Measurements from ENCODE around the gene INPP4A.

Gene INPP4A

GRCh38 chr2:98537390-98538126, 92.9 kb downstream of the INPP4A start:
- H3K4me3 ChIP-seq (ENCODE audit: low read depth, low read length) = no peak overlapping the region

GRCh38 chr2:98538280-98539041, 93.8 kb downstream of the INPP4A start:
- H3K4me3 ChIP-seq (ENCODE audit: low read depth, low read length) = no peak overlapping the region

- no peak overlapping the region for H3K4me3 ChIP-seq (ENCODE audit: low read depth, low read length)
These were observed 94.5 kb downstream of the INPP4A start for GRCh38 chr2:98539056-98539735.

- H3K4me3 ChIP-seq (ENCODE audit: low read depth, low read length) = no peak overlapping the region
These were observed 95.9 kb downstream of the INPP4A start for GRCh38 chr2:98540536-98540935.

GRCh38 chr2:98541489-98541888, 96.8 kb downstream of the INPP4A start:
- no peak overlapping the region for H3K4me3 ChIP-seq (ENCODE audit: low read depth, low read length)

- no peak overlapping the region for H3K4me3 ChIP-seq (ENCODE audit: low read depth, low read length)
These were observed 97.2 kb downstream of the INPP4A start for GRCh38 chr2:98541906-98542305.

GRCh38 chr2:98543214-98543613, 98.6 kb downstream of the INPP4A start:
- H3K4me3 ChIP-seq (ENCODE audit: low read depth, low read length) = no peak overlapping the region

GRCh38 chr2:98543842-98544241, 99.2 kb downstream of the INPP4A start:
- no peak overlapping the region for H3K4me3 ChIP-seq (ENCODE audit: low read depth, low read length)

- no peak overlapping the region for H3K4me3 ChIP-seq (ENCODE audit: low read depth, low read length)
These were observed 100.9 kb downstream of the INPP4A start for GRCh38 chr2:98545591-98545990.

- no peak overlapping the region for H3K4me3 ChIP-seq (ENCODE audit: low read depth, low read length)
These were observed 101.5 kb downstream of the INPP4A start for GRCh38 chr2:98546186-98546585.

- H3K4me3 ChIP-seq (ENCODE audit: low read depth, low read length) = no peak overlapping the region
These were observed 102.6 kb downstream of the INPP4A start for GRCh38 chr2:98547092-98547790.

GRCh38 chr2:98548920-98549818, 104.5 kb downstream of the INPP4A start:
- no peak overlapping the region for H3K4me3 ChIP-seq (ENCODE audit: low read depth, low read length)

- H3K4me3 ChIP-seq (ENCODE audit: low read depth, low read length) = no peak overlapping the region
These were observed 105.5 kb downstream of the INPP4A start for GRCh38 chr2:98550165-98550564.

- H3K4me3 ChIP-seq (ENCODE audit: low read depth, low read length) = no peak overlapping the region
These were observed 106.7 kb downstream of the INPP4A start for GRCh38 chr2:98551316-98551715.

GRCh38 chr2:98552499-98553179, 108.0 kb downstream of the INPP4A start:
- H3K4me3 ChIP-seq (ENCODE audit: low read depth, low read length) = no peak overlapping the region

- H3K4me3 ChIP-seq (ENCODE audit: low read depth, low read length) = no peak overlapping the region
These were observed 109.6 kb downstream of the INPP4A start for GRCh38 chr2:98554116-98554861.

GRCh38 chr2:98555696-98556095, 111.0 kb downstream of the INPP4A start:
- H3K4me3 ChIP-seq (ENCODE audit: low read depth, low read length) = no peak overlapping the region

GRCh38 chr2:98556344-98557033, 111.8 kb downstream of the INPP4A start:
- no peak overlapping the region for H3K4me3 ChIP-seq (ENCODE audit: low read depth, low read length)
